Mesothelial cell of epicardium (in vitro differentiated cells): Measurements from ENCODE around the gene FREY1. TPM values are rescaled to one million over a fixed set of nuclear protein-coding genes. Genes with fewer than 3 reads are reported as not detected.
A peak's percentile ranks its signal among the peaks of the same experiment; 100 is the strongest.

Experiments
- DNase-seq, 2 experiments: peaks; one replicate each; pipeline ENCODE4 v3.0.0; 2021; ENCODE audit warnings: low spot score in 2 of 2; ENCODE audit not compliant: unreplicated experiment in 2 of 2
- H3K27ac Mint-ChIP-seq: 2 replicates; pipeline ENCODE4 v1.8.0; 2021; ENCODE audit warnings: mixed read lengths
- H3K27me3 Mint-ChIP-seq: 2 replicates; pipeline ENCODE4 v1.8.0; 2021; ENCODE audit warnings: low read depth, mixed read lengths
- H3K36me3 Mint-ChIP-seq: 2 replicates; pipeline ENCODE4 v1.8.0; 2021; ENCODE audit warnings: mixed read lengths
- H3K4me1 Mint-ChIP-seq: 2 replicates; pipeline ENCODE4 v1.8.0; 2021; ENCODE audit warnings: mixed read lengths
- H3K4me3 Mint-ChIP-seq: 2 replicates; pipeline ENCODE4 v1.8.0; 2021; ENCODE audit warnings: mild to moderate bottlenecking, moderate library complexity, mixed read lengths
- H3K9me3 Mint-ChIP-seq: 2 replicates; pipeline ENCODE4 v1.8.0; 2021; ENCODE audit warnings: mixed read lengths
- total RNA-seq: library from RNA; stranded (reverse); gene quantifications from 3 replicates; pipeline ENCODE4 v1.2.1, GENCODE V29; 2021
- TF ChIP-seq, protein P1 (sequence below): fragments of 200-600 bp; sonication (generic); IDR thresholded peaks from one replicate; pipeline ENCODE4 v1.5.0; 2021; ENCODE audit warnings: antibody characterized with exemption; ENCODE audit not compliant: unreplicated experiment

FREY1 gene
- total RNA-seq, 1 donor from 2014 or later, result 3.9 TPM

DNA sequence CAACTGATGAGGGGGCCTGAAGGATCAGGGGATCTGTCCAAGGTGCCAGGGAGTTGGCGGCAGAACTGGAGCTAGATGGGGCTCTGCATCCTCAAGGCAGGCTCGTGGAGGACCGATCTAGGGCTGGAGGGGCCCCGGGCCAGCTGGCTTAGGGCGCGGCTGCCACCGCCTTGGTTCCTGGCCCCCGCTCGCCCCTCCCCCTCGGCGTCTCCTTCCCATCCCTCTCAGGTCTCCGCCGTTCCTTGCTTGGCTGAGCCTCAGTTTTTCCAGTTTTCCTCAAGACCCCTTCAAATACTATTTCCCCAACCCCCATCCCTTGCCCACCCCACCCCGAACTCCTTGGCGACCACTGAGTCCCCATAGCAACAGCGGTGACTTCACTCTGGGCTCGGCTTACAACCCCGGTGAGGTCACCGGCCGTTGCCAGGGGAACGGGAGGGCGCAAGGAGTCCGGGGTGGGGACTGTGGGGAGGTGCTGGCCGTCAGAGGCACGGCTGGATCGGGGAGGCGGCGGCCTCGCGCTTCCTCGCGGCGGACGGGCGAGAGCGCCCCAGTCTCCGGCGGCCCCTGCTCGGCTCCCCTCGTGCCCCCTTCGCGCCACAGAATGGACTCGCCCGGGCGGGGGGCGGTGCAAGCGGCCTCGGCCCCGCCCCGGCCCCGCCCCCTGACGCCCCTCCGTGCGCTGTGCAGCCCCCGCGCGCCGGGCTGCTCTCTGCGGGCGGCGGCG, 7.5 kb downstream of the FREY1 start:
- Mint-ChIP-seq H3K36me3 (no peaks in the 10 kb centered on the region), H3K4me1 (peaks cover 11% of the 10 kb centered on the region), H3K27me3 (peaks cover 5% of the 10 kb centered on the region), H3K27ac (peak overlapping the region; percentile 61), H3K9me3 (no peaks in the 10 kb centered on the region), H3K4me3 (peak overlapping the region; percentile 69)
- TF ChIP-seq, protein P1, sequence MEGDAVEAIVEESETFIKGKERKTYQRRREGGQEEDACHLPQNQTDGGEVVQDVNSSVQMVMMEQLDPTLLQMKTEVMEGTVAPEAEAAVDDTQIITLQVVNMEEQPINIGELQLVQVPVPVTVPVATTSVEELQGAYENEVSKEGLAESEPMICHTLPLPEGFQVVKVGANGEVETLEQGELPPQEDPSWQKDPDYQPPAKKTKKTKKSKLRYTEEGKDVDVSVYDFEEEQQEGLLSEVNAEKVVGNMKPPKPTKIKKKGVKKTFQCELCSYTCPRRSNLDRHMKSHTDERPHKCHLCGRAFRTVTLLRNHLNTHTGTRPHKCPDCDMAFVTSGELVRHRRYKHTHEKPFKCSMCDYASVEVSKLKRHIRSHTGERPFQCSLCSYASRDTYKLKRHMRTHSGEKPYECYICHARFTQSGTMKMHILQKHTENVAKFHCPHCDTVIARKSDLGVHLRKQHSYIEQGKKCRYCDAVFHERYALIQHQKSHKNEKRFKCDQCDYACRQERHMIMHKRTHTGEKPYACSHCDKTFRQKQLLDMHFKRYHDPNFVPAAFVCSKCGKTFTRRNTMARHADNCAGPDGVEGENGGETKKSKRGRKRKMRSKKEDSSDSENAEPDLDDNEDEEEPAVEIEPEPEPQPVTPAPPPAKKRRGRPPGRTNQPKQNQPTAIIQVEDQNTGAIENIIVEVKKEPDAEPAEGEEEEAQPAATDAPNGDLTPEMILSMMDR, result no peak
- DNase-seq, result peak; percentile 63 to 78

DNA sequence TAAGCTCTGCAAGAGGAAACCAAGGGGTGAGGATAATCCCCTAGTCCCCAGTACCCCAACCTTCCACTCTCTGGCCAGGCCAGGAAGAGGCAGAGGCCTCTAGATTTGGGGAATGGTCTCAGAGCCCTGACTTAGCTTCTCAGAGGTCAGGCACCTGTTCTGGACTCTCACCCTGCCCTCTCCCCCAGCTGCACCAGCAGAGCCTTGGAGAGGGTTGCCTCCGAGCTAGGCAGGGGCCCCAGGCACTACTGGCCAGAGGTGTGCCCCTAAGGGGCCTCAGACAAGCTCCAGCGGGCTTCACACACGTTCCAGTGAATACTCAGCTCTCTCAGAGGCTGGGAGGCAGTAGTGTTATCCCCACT, 8.0 kb downstream of the FREY1 start:
- no peak for DNase-seq
- peak overlapping the region; percentile 61 for H3K27ac Mint-ChIP-seq
- no peaks in the 10 kb centered on the region for H3K9me3 Mint-ChIP-seq
- peaks cover 11% of the 10 kb centered on the region for H3K4me1 Mint-ChIP-seq
- TF ChIP-seq, protein P1, result no peak
- H3K27me3 Mint-ChIP-seq, result peaks cover 5% of the 10 kb centered on the region
- H3K4me3 Mint-ChIP-seq, result peak overlapping the region; percentile 69
- no peaks in the 10 kb centered on the region for H3K36me3 Mint-ChIP-seq

DNA sequence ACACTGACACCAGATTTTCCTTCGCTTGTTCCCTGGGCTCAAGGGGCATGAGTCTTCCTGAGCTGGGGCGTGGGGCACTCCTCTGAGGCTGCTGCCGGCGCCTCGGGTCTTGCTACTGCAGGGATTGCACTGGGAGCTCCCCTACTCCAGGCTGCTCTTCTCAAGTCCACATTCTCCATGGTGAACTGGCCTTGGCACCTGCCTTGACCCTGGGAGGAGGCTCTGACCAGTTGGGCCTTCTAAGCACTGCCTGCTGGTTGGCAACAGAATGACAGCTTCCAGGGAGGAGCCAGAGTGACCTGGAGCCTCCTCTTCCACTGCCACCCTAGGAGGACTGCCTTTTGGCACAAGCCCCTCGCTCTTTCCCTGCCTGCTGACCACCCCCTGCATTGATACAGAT, 9.5 kb downstream of the FREY1 start:
- DNase-seq, result no peak
- TF ChIP-seq, protein P1, result no peak
- Mint-ChIP-seq H3K9me3 (no peaks in the 10 kb centered on the region), H3K36me3 (no peaks in the 10 kb centered on the region), H3K4me1 (peaks cover 11% of the 10 kb centered on the region), H3K4me3 (no peak overlapping the region), H3K27me3 (peaks cover 5% of the 10 kb centered on the region), H3K27ac (no peak overlapping the region)

DNA sequence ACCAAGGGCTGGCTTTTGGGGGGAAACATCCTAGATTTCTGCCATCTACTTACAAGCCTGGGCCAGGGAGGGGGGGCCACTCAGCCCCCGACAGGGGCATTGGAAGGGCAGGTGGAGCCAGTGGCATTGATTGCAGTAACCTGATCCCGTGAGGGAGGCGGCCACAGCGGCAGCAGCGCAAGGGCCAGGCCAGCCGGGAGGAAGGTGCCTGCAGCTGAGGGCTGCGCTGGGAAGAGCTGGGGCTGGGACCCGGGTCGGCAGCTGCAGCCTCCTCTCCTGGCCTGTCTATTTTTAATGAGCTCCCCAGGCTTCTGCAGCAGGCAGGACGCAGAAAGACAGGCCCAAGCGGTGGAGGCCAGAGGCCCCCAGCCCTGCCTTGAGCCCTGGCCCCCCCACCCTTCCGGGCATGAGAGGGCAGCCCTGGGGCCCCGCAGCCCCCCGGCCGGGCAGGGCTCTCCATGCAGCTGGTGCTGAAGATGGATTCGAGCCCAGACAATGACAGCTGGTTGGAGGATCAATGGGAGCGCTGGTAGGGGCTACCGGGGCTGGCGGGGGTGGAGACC, 10.6 kb downstream of the FREY1 start:
- Mint-ChIP-seq H3K9me3 (no peaks in the 10 kb centered on the region), H3K36me3 (no peaks in the 10 kb centered on the region), H3K4me3 (no peak overlapping the region), H3K27me3 (peaks cover 8% of the 10 kb centered on the region), H3K27ac (no peak overlapping the region), H3K4me1 (peaks cover 11% of the 10 kb centered on the region)
- peak in 1 of 2 experiments; percentile 49 for DNase-seq
- TF ChIP-seq, protein P1, result no peak

DNA sequence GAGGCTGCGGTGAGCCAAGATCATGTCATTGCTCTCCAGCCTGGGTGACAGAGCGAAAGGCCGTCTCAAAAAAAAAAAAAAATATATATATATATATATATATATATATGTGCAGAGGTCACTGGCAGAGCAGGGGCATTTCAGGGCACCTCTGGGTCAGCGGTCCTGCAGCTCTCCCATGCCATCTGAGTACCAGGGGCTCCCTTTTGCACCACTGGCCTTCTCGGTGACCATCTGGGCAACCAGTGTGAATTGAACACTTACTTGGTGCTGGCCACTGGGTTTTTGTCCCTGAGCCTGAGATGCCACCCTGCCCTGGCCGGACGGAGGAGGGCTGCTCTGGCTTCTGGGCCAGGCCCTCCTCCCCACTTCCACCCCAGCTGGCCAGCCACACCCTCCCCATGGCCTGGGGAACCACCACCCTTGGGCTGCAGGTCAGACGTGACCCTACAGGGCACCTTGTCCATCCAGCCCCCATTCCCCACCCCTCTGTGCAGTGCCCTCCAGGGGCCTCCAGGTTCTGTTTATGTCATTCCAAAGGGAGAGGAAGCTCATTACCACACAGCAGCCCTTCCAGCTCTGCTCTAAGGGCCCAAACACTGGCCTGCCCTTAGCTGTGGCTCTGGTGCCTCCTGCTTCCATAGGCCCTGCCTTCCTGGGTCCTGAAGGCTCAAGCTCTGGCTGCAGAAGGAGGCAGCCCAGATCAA, 11.4 kb downstream of the FREY1 start:
- Mint-ChIP-seq H3K4me3 (no peak overlapping the region), H3K27ac (no peak overlapping the region), H3K9me3 (no peaks in the 10 kb centered on the region), H3K36me3 (no peaks in the 10 kb centered on the region), H3K4me1 (peaks cover 7% of the 10 kb centered on the region), H3K27me3 (peaks cover 6% of the 10 kb centered on the region)
- TF ChIP-seq, protein P1, result no peak
- DNase-seq, result no peak
